Stimulated activated CD8-positive, alpha-beta memory T cell treated with anti-CD3 and anti-CD28 coated beads, Interleukin-2, amount 100 ng/mL, for 48 hours (primary cell): ENCODE measurements around the gene HSD17B2.
A peak's percentile ranks its signal among the peaks of the same experiment; 100 is the strongest.
"Not testable (repeated sequence)": the region's sequence is repeated elsewhere in the genome, so short reads cannot be mapped to it uniquely, and the experiment has no call there.

Experiments used
- DNase-seq, 2 donors: peaks; one replicate each; pipeline ENCODE4 v3.0.0-alpha.2; 2020; ENCODE audit warnings: low read depth in 2 of 2

HSD17B2 gene, protein sequence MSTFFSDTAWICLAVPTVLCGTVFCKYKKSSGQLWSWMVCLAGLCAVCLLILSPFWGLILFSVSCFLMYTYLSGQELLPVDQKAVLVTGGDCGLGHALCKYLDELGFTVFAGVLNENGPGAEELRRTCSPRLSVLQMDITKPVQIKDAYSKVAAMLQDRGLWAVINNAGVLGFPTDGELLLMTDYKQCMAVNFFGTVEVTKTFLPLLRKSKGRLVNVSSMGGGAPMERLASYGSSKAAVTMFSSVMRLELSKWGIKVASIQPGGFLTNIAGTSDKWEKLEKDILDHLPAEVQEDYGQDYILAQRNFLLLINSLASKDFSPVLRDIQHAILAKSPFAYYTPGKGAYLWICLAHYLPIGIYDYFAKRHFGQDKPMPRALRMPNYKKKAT

DNA sequence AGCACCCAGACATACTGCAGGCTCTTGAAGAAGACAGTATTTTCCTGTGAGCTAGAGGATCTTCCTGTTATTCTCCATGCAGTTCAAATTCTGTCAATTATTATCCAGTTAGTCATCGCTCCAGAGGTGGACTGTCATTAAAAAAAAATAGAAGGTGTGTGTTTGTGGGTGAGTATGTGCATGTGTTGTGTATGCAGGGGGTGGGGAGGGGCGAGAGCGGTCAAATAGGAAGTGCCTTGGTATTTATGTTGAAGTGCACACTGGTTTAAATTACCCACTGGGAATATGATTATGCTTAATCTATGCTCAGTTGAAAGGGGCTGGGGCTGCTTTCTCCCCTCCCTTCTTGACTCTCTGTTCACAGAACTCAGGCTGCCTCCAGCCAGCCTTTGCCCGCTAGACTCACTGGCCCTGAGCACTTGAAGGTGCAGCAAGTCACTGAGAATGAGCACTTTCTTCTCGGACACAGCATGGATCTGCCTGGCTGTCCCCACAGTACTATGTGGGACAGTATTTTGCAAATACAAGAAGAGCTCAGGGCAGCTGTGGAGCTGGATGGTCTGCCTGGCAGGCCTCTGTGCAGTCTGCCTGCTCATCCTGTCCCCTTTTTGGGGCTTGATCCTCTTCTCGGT lies at the start of gene HSD17B2:
TSS of gene HSD17B2 (plus strand) at position 273 of the 632 bp plus-strand sequence. CDS start at position 445, 172 bp downstream.
- DNase-seq, result no peak

DNA sequence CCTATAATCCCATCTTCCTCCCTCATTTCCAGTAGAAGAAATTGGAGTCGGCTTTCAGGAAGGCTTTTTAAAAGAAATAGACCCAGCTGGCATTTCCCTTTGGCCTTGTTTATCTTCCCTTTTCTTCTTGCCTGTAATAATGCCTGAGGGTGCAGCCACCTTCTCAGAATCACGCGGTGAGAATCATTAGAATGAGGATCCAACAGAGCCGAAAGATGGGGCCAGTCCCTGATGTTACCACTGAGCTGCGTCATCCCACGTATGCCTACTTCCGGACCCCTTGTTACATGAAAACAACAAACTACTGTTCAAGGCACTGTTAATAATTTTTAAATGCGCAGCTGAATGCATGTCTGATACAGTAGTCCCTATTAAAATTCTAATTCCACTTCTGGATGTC lies 47.9 kb upstream of the HSD17B2 start:
- no peak for DNase-seq

DNA sequence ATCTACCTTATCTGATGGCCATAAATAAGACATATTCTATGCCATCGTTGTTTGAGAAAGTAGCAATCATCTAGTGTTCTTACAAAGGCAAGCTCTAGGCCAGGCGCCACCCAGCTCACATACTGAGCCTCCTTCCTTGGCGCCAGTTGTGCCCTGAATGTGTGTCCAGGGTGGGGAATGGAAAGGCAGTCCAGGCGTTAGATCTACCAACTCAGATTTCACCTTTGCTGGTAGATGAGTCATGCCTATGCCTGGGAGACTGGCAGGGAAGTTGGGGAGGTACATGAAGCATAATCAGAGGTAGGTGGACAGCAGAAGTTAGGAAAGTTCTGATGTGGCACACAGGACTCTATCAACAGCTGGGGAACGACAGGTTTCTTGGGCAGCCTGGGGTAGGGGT lies 47.3 kb upstream of the HSD17B2 start:
- DNase-seq, result no peak

DNA sequence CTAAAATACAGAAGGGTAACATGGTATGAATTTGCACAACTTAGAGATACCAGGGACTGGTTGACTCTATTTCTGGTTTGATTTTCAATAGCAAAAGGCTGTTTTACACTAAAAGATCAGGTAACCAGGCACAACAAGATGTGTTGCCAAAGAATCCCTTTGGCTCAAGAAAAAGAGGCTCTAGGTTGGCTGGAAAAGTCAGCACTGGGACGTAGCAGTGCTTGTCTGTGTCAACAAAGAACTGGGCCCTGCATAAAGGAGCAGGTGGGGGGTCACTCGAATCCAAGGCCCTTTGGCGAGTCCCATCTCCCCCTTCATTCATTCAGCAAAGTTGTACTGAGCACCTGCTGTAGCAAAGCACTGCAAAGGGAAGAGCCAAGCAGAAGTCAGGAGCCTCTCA lies 42.2 kb upstream of the HSD17B2 start:
- no peak for DNase-seq

DNA sequence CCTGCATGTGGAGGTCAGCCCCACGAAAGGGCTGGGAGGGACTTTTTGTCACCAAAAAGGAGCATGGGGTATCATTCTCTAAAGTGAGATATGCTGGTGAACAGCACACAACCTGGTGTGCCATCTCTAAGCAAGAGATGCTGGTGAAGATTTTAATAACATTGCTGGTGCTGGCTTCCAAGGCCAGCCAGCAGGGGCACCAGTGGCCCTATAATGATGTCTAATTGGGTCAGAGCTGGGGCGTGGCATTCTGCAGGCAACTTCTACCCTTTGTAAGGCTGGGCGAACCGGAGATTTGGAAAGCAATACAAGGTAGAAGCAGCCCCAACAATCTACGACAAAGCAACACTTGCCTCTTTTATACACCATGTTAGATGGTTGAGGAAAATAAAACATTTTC lies 40.6 kb upstream of the HSD17B2 start:
- no peak for DNase-seq

DNA sequence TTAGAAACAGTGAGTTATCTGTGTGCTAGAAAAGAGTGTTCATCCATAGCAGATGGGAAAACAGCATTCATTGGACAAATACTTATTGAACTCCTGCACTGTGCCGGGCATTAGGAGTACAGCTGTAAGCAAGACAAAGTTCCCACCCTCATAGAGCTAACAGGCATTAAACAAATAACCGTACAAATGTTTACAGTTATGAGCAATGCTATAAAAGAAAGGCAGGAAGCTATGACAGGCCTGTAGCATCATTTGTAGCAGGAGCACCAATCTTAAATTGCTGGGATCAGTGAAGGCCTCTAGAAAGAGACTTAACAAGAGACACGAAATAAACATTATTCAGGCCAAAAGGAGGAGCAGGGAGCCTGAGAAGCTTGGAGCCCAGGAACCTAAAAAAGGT lies 39.4 kb upstream of the HSD17B2 start:
- DNase-seq, result no peak

DNA sequence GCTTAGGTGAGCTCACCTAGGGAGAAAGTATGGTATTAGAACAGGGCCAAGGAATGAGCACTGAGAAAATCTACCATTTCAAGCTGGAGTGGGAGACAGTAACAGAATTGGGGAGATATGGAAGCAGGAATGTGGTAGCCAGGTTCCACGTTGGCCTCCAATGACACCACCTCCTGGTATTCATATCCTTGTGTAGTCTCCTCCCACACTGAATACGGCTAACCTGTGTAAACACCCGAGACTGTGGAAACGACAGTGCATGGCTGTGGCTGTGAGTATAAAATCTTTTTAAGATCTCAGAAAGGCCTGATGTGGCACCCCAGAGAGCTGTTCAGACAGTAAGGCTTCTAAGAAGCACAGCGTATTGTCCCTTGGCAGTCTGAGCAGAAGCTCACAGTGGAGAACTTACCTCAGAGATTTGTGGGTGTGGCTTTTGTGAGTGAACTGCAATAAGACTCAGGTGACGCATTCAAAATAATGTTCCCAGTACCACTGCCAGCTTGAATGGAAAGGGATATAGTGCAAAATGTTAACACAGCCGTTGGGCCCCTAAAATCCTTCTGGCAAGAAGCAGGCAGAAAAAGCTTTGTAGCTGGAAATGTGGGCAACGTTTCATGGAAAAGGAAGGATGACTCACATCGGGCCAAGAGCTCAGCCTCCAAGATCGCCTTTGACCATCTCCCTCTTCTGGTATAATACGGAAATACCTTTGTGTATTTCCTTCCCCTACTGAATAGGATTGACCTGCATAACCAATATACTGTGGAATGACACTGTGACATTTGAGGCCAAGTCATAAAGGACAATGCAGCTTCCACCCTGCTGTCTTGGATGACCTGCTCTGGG lies 38.2 kb upstream of the HSD17B2 start:
- DNase-seq, result no peak

DNA sequence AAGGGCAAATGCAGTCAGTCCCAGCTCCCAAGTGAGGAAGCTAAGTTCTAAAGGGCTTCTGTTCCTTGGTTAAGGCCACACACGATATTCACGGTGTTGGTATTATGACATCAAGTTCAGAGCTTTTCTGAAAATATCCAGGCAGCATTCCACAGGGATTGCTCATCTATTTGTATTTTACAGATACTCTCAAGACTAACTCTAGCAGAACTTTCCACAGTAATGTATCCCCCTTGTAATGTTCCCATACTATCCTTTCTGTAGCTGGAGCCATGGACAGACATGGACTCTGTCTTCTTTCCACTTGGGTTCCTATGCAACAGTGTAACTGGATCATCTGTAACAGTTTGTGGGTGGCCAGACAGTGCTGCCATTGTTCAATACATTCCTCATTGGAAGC lies 37.3 kb upstream of the HSD17B2 start:
- no peak for DNase-seq

DNA sequence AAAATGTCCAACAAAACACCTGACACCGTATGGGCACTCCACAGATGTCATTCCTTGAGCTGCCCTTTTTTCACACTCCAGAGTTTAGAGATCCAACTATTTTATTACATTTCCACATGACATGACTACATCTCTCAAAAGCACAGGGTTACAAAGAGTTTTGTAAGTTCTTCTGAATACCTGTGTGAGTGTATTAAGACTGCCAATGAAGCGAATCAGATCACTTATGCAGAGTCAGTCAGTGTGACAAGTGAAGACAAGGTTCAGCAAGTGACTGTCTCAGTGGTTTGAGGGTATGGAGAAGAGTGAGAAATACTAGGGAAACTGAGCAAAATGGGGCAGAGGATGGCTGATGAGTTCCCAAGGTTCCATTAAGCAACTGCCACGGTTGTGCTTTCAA lies 32.2 kb upstream of the HSD17B2 start:
- no peak for DNase-seq

DNA sequence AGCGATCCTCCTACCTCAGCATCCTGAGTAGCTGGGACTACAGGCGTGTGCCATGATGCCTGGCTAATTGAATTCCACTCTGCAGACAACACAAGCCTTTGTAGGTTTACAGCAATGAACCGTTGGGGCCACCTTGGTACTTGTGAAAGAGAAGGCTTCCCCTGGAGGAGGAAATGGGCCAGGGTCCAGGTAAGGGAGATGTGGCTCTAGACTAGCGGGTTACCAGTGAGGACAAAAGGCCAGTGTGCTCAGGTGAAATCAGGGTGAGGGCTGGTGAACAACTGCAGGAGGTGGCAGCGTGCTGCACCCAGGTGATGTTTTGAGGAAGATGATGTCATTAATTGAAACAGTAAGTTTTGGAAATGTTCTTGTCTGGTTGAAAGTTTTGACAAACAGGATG lies 30.5 kb upstream of the HSD17B2 start:
- no peak for DNase-seq

DNA sequence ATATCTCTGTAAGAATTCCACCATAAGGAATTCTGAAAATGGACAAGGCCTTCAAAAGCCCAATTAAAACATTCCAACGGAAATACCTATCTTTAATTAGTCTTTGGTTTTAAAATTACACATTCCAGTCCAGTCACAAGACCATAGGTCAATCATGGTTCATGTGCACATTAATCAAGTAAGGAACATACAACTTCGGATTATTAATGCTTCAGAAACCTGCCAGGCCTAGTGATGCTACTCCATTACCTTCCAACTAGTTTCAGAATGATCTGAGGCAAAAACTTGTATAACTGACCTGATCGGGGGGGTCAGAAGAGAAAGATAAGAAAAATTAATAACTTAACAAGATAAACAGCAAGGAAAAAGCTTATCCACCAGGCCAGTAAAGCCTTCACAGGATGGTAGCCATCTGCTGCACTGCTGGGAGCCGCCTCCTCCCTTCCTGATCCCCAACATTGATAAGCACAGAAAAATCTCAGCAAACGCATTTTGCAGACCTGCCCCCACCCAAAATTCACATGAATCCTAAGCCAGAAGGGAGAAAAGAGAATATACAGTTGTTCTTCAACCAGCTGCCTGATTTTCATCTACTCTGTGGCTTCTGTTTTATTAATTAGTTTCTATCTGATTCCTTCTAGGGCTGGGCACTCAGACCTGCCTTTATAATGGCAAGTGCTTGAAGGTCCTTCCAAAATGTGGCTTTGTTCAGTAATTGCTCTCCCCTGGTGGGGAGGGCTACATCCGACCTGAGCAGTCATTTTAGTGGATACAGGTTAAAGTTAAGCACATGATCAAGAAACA lies 29.8 kb upstream of the HSD17B2 start:
- DNase-seq, result no peak

DNA sequence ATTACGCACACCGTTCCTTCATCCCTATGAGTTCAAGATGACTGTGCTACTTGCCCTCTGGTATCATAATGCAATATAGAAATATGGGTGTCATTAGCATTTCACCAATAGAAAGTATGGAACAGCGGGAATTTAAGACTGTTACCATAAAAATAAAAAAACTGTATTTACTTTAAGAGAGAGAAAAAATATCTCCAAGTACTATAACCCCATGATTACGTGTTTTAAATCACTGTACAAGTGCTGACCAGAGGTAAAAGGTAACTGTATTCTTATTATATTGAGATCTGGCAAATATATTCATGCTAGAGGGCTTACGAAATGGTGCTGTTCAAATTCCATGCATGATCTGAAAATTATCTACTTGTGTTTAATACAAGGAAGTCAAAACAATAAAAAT lies 29.0 kb upstream of the HSD17B2 start:
- DNase-seq, result no peak

DNA sequence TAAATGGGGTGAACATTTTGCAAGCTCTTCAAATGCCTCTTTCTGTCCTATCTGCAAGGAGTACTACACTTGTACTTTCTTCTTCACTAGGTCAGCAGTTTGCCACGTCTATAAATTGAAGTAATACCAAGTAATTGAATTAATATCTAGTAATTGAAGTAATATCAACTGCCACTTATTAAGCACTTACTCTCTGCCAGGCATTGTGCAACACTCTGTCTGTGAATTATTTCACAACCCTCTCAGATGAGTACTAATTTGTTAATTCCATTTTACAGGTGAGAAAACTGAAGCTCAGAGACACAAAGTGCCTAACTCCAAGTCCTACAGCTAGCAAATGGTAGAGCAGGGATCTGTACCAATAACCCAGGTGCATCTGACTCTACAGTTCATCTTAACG lies 27.9 kb upstream of the HSD17B2 start:
- DNase-seq, result no peak

DNA sequence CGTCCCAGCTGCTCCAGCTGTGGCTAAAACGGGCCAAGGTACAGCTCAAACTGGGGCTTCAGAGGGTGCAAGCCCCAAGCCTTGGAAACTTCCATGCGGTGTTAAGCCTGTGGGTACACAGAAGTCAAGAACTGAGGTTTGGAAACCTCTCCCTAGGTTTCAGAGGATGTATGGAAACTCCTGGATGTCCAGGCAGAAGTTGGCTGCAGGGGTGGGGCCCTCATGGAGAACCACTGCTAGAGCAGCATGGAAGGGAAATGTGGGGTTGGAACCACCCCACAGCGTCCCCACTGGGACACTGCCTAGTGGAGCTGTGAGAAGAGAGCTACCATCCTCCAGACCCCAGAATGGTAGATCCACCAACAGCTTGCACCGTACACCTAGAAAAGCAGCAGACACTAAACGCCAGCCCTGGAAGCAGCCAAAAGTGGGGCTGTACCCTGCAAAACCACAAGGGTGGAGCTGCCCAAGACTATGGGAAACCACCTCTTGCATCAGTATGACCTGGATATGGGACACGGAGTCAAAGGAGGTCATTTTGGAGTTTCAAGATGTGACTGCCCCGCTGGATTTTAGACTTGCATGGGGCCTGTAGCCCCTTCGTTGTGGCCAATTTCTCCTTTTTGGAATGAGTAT lies 26.0 kb upstream of the HSD17B2 start:
- DNase-seq, result no peak

DNA sequence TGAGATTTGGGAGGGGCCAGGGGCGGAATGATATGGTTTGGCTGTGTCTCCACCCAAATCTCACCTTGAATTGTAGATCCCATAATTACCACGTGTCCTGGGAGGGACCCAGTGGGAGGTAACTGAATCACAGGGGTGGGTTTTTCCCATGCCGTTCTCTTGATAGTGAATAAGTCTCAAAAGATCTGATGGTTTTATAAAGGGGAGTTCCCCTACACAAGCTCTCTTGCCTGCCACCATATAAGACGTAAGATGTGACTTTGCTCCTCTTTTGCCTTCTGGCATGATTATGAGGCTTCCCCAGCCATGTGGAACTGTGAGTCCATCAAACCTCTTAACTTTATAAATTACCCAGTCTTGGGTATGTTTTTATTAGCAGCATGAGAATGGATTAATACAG lies 25.3 kb upstream of the HSD17B2 start:
- DNase-seq, result not testable (repeated sequence)

DNA sequence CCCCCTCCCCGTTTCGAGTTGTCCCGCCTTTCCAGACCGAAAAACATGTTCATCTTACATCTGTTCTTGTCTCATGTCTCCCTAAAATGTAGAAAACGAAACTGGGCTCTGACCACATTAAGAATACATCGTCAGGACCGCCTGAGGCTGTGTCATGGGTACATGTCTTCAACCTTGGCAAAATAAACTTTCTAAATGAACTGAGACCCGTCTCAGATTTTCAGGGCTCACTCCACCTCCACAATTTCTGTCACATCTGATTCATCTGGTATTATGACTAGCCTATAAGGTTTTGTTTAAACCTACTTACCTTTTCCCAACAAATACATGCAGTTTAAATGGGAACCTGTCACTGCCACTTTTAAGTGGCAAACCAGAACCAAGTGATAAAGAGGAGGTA lies 24.4 kb upstream of the HSD17B2 start:
- no peak for DNase-seq

DNA sequence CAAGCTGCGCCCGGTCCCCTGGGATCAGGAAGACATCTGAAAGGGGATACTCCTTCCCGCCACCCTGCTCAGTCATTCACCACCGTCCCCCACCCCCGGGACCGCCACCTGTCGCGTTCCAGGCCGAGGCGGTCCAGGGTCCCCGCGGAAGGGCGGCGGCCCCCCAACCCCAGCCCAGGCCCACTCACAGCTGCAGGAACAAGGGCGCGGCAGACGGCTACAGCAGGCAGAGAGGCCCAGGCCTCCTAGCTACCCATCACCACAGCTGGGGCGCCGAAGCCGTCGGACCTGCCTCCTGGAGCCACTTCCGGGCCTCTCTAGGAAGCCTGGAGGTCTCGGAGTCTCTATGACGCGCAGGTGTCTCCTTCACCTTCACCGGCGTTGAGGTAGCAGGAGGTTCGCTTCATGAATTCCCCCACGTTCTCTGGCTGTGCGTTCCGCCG lies 23.8 kb upstream of the HSD17B2 start, which contains the start of gene SDR42E1:
TSS of gene SDR42E1 (minus strand) at position 272 of the 443 bp plus-strand sequence. CDS start 10,612 bp downstream, outside the sequence.
- DNase-seq, result peak; percentile 48 to 61

DNA sequence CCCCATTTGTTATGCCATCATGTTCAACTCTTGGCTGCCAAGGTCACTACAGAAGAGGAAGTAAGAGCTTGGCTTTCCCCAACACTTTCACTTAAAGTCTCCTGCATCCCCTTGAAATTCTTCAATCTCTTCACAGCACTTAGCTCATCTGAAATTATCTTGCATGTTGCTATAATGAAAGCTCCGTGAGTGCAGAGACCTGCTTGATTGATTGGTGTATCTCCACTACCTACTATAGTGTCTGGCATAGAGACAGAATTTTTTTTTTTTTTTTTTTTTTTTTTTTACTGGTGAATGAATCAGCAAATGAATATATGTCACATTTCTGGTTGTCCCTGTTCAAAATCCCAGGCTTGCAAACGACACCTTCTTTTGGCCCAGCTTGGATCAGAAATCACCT lies 21.9 kb upstream of the HSD17B2 start:
- DNase-seq, result no peak

DNA sequence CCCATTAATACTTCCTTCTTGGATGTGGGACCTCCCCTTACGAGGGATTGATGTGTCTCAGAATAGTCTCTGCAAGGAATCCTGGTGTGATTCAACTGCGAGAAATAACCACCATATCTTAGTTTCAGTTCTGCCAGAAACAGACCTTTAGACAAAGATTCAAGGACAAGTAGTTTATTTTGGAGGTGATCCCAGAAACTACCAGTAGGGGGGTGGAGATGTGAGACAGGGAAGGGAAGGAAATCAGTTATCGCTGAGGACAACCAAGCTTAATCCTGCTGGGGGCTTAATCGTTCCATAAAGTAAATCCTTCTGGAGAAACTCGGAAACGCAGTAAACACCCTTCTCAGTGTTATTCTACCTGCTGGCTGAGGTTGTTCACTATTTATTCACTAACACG lies 18.8 kb upstream of the HSD17B2 start:
- DNase-seq, result no peak

DNA sequence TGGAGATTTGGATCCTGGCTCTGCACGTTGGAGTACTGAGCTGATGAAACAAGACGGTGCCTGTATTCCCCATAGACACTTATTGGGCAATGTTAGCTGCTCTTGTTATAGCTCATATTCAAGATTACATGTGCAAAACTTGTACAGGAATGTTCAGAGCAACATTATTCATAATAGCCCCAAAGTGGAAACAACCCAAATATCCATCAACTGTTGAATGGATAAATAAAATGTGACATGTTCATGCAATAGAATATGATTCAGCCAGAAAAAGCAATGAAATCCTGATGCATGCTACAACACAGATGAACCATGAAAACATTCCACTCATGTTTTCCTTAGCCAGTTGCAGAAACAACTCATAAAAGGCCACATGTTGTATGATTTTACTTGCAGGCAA lies 18.1 kb upstream of the HSD17B2 start:
- no peak for DNase-seq
